GM18909 (cell line): ENCODE measurements around the gene GPHN.
"Not testable (repeated sequence)": the region's sequence is repeated elsewhere in the genome, so short reads cannot be mapped to it uniquely, and the experiment has no call there.

ENCODE experiments used
- ATAC-seq: cut with Tn5 transposase; IDR thresholded peaks from one replicate; pipeline ENCODE4 v1.9.1; 2021; ENCODE audit warnings: mild to moderate bottlenecking; ENCODE audit not compliant: unreplicated experiment, poor library complexity

The GPHN gene

GRCh38 chr14:66498311-66498710, 9.6 kb upstream of the GPHN start:
- ATAC-seq = no peak

GRCh38 chr14:66501592-66501991, 6.4 kb upstream of the GPHN start:
- no peak for ATAC-seq

DNA sequence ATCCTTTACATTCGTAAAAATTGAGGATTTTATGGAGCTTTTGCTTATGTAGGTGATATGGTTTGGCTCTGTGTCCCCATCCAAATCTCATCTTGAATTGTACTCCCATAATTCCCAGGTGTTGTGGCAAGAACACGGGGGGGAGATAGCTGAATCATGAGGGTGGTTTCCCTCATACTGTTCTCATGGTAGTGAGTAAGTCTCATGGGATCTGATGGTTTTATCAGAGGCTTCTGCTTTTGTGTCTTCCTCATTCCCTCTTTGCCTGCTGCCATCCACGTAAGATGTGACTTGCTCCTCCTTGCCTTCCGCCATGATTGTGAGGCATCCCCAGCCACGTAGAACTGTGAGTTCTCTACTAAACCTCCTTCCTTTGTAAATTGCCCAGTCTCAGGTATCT, 5.1 kb upstream of the GPHN start:
- not testable (repeated sequence) for ATAC-seq

- no peak for ATAC-seq
Observed at GRCh38 chr14:66503532-66503931, 4.4 kb upstream of the GPHN start.

- peak; percentile 26 for ATAC-seq
Observed at GRCh38 chr14:66507181-66507721, 696 bp upstream of the GPHN start.

GRCh38 chr14:66508547-66508845, 549 bp downstream of the GPHN start:
- peak; percentile 1 for ATAC-seq

- no peak for ATAC-seq
Observed at GRCh38 chr14:66508846-66509621, 1.1 kb downstream of the GPHN start.

GRCh38 chr14:66509874-66510273, 1.9 kb downstream of the GPHN start:
- ATAC-seq = no peak

GRCh38 chr14:66511849-66512248, 3.9 kb downstream of the GPHN start:
- ATAC-seq = no peak

DNA sequence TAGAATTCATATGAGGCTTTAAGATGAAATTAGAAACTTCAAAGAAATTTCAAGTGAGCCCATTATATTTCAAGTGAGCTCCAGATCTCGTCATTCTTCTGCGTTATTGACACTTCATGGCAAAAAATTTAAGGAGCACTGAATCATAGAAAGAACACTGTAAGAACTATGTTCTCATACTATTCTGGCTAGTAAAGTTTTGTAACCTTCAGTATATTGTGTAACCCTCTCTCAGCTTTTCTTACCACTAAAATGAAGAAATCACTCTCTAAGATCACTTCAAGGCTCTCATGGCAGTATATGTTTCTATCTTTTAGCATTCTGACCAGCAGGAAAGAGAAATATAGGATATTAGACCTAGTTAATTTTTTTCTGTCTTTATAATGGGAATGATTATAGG, 6.3 kb downstream of the GPHN start:
- no peak for ATAC-seq

GRCh38 chr14:66530526-66530925, 22.6 kb downstream of the GPHN start:
- ATAC-seq = no peak

DNA sequence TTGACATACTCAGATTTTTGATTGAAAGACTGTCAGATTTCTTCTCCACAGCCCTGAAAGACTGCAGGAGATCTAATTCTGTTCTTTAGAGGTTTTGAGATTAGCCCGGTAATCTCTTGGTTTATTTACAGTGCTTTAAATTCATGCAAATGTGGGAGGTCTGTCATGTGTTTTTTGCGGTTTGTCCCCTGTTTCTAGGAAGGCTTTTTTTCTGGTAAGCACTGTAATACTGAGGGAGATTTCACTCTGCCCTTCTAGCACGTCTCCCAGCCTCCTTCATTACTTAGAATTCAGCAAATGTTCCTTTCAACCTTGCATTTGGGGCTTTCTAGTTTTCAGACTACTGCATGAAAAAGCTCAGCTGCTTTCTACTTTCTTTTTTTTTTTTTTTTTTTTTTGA, 31.1 kb downstream of the GPHN start:
- ATAC-seq = no peak

- ATAC-seq = no peak
Observed at GRCh38 chr14:66540038-66540437, 32.1 kb downstream of the GPHN start.

DNA sequence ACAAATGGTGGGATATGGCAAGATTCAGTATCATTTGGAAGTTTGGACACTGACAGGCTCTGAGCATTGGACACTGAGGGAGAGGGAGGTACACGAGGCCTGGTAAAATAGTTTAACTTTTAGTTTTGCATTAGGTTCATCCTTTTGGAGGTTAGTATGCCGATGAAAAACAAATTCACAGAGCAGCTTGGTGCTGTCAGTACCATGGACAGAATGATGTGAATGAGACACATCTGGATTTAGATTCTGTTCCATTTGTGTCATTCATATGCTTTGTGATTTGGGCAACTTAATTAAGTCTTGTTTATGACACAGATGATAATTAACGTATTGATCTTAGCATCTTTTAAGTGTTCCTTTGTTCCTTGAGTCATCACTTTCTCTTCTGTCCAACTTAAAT, 33.7 kb downstream of the GPHN start:
- ATAC-seq = no peak

DNA sequence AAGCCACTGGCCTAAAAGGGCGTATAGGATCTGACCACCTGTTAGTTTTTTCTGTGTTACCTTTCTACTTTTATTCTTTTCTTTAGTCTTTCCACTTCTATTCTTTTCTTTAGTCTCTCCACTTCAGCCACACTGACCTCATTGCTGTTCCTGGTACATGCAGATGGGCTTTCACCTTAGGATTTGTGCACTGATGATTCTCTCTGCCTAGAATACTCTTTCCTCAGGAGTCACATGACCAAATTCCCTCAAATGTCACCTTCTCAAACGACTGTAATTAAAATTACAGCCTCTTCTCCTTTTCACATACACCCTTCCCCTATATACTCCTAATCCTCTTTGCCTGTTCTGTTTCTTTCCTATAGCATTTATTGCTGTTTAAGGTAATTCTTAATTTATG, 36.0 kb downstream of the GPHN start:
- no peak for ATAC-seq

GRCh38 chr14:66545191-66545590, 37.2 kb downstream of the GPHN start:
- ATAC-seq = not testable (repeated sequence)

DNA sequence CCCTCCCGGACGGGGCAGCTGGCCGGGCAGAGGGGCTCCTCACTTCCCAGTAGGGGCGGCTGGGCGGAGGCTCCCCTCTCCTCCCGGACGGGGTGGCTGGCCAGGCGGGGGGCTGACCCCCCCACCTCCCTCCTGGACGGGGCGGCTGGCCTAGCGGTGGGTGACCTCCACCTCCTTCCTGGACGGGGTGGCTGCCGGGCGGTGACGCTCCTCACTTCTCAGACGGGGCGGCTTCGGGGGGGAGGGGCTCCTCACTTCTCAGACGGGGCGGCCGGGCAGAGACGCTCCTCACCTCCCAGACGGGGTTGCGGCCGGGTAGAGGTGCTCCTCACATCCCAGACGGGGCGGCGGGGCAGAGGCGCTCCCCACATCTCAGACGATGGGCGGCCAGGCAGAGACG, 37.8 kb downstream of the GPHN start:
- not testable (repeated sequence) for ATAC-seq

- no peak for ATAC-seq
Observed at GRCh38 chr14:66563731-66564130, 55.8 kb downstream of the GPHN start.

DNA sequence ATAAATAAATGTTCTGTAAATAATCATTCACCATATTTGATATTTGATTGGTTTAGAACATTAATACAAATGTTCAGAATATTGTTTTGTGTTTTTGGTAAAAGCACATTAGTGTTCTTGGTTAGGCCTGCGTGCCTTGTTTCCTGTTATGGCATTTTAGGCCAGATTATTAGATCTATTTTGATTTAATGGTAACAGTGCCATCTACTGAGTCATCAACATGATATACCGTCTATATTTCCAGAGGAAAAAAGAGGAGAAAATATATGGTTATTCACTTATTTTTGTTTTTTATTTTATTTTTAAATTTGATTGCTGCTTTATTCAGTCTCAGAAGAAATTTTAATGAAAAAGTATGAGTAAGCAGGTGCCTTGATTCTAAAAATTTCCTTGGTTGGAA, 60.3 kb downstream of the GPHN start:
- no peak for ATAC-seq

DNA sequence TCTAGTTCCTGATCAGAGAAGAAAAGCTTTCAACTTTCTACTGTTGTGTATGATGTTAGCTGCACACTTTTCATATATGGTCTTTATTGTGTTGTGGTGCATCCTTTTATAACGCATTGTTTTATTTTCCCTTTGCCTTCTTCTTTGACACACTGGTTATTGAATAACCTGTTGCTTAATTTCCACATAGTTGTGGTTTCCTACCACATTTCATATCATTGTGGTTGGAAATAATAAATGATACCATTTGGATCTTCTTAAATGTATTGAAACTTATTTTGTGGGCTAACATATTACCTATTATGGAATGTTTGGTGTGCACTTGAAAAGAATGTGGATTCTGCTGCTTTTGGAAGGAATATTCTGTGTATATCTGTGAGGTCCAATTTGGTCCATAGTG, 64.9 kb downstream of the GPHN start:
- no peak for ATAC-seq

- ATAC-seq = no peak
Observed at GRCh38 chr14:66575014-66575413, 67.1 kb downstream of the GPHN start.

DNA sequence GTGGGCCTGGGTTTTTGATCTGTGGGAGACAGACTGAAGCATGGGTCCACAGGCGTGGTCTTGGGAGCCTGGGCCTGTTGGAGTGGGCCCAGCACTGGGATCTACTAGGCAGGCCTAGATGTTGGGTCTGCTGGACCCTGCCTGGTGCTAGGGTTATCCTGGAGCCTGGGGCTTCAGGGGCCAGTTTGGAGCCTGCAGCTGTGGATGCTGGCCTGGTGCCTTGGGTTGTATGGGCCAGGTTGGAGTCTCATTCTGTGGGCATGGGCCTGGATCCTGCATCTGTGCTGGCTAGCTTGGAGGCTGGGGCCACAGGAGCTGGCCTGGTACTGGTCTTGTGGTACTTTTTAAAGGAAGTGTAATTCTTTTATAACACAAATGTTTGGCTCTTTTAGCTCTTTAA, 68.0 kb downstream of the GPHN start:
- no peak for ATAC-seq
